Measurements from ENCODE around the gene ALKAL2. TPM values are rescaled to one million over a fixed set of nuclear protein-coding genes. Genes with fewer than 3 reads are reported as not detected.

Gene ALKAL2
- total and polyA plus RNA-seq, 2 of the 13 experiments (the other 11 are each of a cell fraction or from before 2014, with no cell fraction given), result 0.22 to 1.7 TPM

DNA sequence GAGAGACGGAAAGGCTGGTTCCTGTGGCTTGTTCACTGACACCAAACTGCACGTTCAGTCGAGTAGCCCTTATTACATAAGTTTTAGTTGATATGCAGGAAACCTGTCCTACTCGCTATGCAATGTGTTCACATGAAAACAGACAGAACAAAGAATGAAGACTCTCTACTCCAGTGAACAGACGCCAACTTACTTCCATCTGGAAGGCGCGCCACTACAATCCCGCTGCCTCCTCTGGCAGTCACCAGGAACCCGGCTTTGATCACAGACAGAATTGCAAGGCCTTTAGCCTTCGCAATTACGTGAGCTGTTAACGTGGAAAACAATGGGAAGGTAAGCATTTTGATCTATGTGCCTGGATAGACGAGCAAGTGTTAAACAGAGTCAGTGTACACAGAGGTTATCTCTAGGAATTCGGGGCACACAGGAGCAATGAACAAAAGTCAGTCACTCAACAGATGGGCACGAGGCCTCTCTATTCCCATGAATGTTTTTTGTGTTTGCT, 38.3 kb downstream of the ALKAL2 start (continued):
- no peak for TF ChIP-seq RELA (CRISPR knock-in tag; IDR thresholded peaks at IDR 0.05)
- TF ChIP-seq, protein P1, sequence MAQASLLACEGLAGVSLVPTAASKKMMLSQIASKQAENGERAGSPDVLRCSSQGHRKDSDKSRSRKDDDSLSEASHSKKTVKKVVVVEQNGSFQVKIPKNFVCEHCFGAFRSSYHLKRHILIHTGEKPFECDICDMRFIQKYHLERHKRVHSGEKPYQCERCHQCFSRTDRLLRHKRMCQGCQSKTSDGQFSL (CRISPR knock-in tag; IDR thresholded peaks at IDR 0.05), result no peak
- TF ChIP-seq, protein P2, sequence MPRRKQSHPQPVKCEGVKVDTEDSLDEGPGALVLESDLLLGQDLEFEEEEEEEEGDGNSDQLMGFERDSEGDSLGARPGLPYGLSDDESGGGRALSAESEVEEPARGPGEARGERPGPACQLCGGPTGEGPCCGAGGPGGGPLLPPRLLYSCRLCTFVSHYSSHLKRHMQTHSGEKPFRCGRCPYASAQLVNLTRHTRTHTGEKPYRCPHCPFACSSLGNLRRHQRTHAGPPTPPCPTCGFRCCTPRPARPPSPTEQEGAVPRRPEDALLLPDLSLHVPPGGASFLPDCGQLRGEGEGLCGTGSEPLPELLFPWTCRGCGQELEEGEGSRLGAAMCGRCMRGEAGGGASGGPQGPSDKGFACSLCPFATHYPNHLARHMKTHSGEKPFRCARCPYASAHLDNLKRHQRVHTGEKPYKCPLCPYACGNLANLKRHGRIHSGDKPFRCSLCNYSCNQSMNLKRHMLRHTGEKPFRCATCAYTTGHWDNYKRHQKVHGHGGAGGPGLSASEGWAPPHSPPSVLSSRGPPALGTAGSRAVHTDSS (CRISPR knock-in tag; conservative IDR thresholded peaks at IDR 0.05), result no peak
- TF ChIP-seq, protein P3, sequence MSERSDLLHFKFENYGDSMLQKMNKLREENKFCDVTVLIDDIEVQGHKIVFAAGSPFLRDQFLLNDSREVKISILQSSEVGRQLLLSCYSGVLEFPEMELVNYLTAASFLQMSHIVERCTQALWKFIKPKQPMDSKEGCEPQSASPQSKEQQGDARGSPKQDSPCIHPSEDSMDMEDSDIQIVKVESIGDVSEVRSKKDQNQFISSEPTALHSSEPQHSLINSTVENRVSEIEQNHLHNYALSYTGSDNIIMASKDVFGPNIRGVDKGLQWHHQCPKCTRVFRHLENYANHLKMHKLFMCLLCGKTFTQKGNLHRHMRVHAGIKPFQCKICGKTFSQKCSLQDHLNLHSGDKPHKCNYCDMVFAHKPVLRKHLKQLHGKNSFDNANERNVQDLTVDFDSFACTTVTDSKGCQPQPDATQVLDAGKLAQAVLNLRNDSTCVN (CRISPR knock-in tag; IDR thresholded peaks at IDR 0.05; ENCODE audit: borderline replicate concordance), result peak; percentile 71; the same call in 1 of the 2 replicates
- TF ChIP-seq MEIS1 (CRISPR knock-in tag; IDR thresholded peaks at IDR 0.05; ENCODE audit: borderline replicate concordance), result peak; percentile 96
- no peak for TF ChIP-seq ZNF354B (CRISPR knock-in tag; IDR thresholded peaks at IDR 0.05)
- no peak for TF ChIP-seq NONO (IDR thresholded peaks at IDR 0.05)
- TF ChIP-seq NONO (CRISPR knock-in tag; conservative IDR thresholded peaks at IDR 0.05), result peak; percentile 74; the same call in 1 of the 2 replicates
- TF ChIP-seq, protein P4, sequence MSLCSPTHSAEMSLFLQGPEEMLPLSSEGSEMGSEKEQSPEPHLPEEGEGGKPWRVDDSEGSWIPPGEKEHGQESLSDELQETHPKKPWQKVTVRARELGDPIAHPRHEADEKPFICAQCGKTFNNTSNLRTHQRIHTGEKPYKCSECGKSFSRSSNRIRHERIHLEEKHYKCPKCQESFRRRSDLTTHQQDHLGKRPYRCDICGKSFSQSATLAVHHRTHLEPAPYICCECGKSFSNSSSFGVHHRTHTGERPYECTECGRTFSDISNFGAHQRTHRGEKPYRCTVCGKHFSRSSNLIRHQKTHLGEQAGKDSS (CRISPR knock-in tag; IDR thresholded peaks at IDR 0.05; ENCODE audit: borderline replicate concordance, low read depth), result peak; percentile 88; the same call in 1 of the 2 replicates
- TF ChIP-seq, protein P5, sequence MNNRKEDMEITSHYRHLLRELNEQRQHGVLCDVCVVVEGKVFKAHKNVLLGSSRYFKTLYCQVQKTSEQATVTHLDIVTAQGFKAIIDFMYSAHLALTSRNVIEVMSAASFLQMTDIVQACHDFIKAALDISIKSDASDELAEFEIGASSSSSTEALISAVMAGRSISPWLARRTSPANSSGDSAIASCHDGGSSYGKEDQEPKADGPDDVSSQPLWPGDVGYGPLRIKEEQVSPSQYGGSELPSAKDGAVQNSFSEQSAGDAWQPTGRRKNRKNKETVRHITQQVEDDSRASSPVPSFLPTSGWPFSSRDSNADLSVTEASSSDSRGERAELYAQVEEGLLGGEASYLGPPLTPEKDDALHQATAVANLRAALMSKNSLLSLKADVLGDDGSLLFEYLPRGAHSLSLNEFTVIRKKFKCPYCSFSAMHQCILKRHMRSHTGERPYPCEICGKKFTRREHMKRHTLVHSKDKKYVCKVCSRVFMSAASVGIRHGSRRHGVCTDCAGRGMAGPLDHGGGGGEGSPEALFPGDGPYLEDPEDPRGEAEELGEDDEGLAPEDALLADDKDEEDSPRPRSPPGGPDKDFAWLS (CRISPR knock-in tag; IDR thresholded peaks at IDR 0.05; ENCODE audit: borderline replicate concordance), result no peak
- TF ChIP-seq BCL6 (CRISPR knock-in tag; IDR thresholded peaks at IDR 0.05), result peak; percentile 100
- peak; percentile 72; the same call in 1 of the 2 replicates for TF ChIP-seq ZZZ3 (CRISPR knock-in tag; IDR thresholded peaks at IDR 0.05; ENCODE audit: borderline replicate concordance)
- TF ChIP-seq, protein P6, sequence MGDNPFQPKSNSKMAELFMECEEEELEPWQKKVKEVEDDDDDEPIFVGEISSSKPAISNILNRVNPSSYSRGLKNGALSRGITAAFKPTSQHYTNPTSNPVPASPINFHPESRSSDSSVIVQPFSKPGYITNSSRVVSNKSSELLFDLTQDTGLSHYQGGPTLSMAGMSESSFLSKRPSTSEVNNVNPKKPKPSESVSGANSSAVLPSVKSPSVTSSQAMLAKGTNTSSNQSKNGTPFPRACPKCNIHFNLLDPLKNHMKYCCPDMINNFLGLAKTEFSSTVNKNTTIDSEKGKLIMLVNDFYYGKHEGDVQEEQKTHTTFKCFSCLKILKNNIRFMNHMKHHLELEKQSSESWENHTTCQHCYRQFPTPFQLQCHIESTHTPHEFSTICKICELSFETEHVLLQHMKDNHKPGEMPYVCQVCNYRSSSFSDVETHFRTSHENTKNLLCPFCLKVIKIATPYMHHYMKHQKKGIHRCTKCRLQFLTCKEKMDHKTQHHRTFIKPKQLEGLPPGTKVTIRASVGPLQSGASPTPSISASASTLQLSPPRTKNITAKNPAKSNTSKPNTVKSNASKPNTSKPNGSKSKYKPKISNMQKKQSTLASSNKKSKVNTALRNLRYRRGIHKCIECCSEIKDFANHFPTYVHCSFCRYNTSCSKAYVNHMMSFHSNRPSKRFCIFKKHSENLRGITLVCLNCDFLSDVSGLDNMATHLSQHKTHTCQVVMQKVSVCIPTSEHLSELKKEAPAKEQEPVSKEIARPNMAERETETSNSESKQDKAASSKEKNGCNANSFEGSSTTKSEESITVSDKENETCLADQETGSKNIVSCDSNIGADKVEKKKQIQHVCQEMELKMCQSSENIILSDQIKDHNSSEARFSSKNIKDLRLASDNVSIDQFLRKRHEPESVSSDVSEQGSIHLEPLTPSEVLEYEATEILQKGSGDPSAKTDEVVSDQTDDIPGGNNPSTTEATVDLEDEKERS (CRISPR knock-in tag; IDR thresholded peaks at IDR 0.05), result peak; percentile 93; the same call in 1 of the 2 replicates
- TF ChIP-seq, protein P7, sequence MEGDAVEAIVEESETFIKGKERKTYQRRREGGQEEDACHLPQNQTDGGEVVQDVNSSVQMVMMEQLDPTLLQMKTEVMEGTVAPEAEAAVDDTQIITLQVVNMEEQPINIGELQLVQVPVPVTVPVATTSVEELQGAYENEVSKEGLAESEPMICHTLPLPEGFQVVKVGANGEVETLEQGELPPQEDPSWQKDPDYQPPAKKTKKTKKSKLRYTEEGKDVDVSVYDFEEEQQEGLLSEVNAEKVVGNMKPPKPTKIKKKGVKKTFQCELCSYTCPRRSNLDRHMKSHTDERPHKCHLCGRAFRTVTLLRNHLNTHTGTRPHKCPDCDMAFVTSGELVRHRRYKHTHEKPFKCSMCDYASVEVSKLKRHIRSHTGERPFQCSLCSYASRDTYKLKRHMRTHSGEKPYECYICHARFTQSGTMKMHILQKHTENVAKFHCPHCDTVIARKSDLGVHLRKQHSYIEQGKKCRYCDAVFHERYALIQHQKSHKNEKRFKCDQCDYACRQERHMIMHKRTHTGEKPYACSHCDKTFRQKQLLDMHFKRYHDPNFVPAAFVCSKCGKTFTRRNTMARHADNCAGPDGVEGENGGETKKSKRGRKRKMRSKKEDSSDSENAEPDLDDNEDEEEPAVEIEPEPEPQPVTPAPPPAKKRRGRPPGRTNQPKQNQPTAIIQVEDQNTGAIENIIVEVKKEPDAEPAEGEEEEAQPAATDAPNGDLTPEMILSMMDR (CRISPR knock-in tag; IDR thresholded peaks at IDR 0.05), result 0 out of 2 replicates have a peak, but pooled peaks have one; percentile 26
- peak; percentile 93 for TF ChIP-seq NCOA2 (CRISPR knock-in tag; IDR thresholded peaks at IDR 0.05)
- TF ChIP-seq, protein P8, sequence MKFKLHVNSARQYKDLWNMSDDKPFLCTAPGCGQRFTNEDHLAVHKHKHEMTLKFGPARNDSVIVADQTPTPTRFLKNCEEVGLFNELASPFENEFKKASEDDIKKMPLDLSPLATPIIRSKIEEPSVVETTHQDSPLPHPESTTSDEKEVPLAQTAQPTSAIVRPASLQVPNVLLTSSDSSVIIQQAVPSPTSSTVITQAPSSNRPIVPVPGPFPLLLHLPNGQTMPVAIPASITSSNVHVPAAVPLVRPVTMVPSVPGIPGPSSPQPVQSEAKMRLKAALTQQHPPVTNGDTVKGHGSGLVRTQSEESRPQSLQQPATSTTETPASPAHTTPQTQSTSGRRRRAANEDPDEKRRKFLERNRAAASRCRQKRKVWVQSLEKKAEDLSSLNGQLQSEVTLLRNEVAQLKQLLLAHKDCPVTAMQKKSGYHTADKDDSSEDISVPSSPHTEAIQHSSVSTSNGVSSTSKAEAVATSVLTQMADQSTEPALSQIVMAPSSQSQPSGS (CRISPR knock-in tag; IDR thresholded peaks at IDR 0.05), result peak; percentile 81

Data from HepG2 (cell line).